CD4-positive, alpha-beta T cell treated with Interleukin-6 at 100 ng/mL for 8 hours (primary cell): ENCODE measurements around the gene RHOJ.
"Not testable (repeated sequence)": the region's sequence is repeated elsewhere in the genome, so short reads cannot be mapped to it uniquely, and the experiment has no call there.

Experiments used
- DNase-seq: peaks from one replicate; pipeline ENCODE4 v3.0.0-alpha.2; 2020; ENCODE audit warnings: mixed read lengths, low spot score

RHOJ gene

DNA sequence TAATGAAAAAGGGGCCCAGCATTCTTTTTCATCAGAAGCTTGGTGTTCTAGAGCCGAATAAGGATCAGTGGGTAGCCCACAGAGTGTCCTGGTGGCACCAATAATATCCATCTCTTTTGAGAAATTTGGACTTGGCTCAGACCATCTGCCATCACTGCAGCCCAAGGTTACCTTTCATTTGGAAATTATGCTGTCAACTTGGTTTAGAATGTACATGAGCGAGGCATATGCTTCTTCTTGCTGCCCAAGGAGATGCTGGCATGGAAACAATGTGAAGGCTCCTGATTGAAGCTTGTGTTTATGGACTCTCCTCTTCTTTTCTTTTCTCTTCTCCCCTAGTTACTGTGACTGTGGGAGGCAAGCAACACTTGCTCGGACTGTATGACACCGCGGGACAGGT, 64.5 kb downstream of the RHOJ start:
- no peak for DNase-seq

DNA sequence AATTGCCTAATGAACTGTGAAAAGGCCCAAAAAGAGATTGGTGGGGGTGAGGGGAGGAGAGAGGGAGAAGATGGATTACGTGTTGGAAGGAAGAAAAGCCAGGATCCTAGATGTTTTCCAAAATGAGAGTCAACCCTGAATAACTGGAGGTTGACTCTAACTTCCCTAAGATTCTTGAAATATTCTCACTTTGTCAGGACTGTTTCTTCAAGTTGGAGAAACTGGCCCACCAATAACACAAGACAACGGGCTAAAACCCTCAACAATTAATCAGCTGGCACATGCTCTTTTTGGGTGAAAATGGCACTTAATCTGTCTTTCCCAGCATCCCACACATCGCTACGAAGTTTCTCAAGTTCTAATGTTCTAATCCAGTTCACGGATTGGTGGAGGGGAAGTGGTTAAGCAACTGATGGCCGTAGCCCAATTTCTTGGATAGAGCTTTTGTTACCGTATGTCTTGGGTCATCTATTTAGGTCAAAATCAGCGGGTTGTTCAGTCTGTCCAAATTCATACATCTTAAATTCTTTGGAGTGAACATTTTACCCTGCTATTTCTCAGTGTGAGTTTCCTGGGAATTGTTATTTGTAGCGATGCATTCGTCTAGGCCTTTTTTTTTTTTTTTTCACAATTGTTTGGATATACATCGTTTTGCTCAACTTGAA, 65.5 kb downstream of the RHOJ start:
- no peak for DNase-seq

GRCh38 chr14:63273129-63273528, 68.9 kb downstream of the RHOJ start:
- no peak for DNase-seq

DNA sequence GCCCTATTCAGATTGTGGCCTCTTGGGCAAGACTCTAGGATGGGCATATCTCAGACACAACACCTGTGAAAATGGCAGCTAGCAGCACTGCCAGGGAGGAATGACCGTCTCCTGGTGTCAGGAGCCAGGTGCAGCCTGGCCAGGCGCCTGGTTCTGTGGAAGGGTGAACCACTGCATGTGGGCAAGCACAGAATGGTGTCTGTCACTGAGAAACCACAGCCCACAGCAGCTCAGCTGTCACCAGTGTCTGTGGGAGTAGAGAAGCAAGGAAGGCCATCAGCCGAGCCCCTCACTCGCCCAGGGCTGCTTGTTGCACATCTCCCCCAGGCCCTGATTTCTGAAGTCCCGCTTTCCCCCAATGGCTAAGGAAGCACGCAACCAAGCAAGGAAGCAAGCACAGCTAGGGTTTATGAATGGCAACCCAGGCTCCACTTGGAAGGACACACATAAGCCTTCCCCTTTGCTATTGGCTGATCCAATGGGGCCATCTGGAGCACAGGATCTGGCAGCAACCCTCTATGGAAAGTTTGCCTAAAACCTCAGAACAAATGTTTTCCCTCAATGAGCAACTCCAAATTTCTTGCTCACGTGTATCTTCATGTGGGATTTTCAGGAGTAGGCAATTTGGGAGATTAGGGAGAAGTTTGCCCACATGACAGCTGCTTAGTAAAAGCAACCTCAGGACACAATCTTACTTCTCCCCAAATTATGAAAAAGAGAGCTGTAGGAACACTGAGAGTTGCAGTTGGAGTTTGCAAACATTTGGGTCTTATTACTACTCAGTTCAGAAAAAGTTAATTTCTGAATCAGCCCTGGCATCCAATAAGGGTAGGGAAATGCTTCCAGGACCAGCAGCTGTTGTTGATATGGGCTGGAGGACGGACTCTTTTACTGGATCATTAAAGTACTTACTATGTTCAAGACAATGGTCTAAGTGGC, 69.7 kb downstream of the RHOJ start:
- no peak for DNase-seq

GRCh38 chr14:63275611-63276010, 71.4 kb downstream of the RHOJ start:
- no peak for DNase-seq

- DNase-seq: no peak
Observed at GRCh38 chr14:63276016-63276415, 71.8 kb downstream of the RHOJ start.

DNA sequence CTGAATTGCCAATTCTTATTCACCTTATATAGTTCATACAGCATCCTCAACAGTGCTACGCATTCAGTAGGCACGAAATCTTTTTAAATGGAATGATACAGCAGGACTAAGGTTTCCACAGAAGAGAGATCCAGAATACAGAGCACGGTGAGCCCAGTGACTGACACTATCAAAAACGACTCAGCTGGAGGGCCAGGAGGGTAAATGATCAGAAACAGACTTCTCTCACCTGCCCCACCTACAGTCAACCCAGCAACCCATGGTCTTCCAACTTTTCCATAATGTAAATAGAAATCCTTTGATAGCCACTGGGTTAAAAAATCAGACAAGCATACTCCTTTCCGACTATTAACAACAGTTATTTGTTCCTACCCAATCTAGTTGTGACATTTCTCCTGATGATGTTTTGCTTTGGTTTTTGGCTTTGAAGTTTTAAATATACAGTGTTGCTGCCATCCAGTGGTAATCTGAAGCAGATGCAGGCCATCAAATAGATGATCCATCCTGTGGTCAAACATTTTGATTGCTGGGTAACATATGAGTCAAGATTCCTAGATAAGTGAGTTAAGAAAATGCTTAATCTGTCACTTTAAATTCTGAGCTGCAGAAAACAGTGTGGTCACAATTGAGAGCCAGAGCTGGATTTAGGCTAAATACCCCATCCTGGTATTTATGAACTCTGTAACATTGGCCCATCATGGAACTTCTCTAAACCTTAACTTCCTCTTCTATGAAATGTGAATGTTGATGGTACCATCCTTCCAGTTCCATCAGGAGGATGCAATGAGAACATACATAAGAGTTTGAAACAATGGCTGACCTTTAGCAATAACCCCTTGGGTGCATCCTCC, 72.5 kb downstream of the RHOJ start:
- DNase-seq: no peak

GRCh38 chr14:63277591-63278183, 73.4 kb downstream of the RHOJ start:
- no peak for DNase-seq

GRCh38 chr14:63279933-63280332, 75.7 kb downstream of the RHOJ start:
- DNase-seq: not testable (repeated sequence)

GRCh38 chr14:63282997-63283883, 79.0 kb downstream of the RHOJ start:
- DNase-seq: no peak

- no peak for DNase-seq
Observed at GRCh38 chr14:63283884-63284248, 79.6 kb downstream of the RHOJ start.

DNA sequence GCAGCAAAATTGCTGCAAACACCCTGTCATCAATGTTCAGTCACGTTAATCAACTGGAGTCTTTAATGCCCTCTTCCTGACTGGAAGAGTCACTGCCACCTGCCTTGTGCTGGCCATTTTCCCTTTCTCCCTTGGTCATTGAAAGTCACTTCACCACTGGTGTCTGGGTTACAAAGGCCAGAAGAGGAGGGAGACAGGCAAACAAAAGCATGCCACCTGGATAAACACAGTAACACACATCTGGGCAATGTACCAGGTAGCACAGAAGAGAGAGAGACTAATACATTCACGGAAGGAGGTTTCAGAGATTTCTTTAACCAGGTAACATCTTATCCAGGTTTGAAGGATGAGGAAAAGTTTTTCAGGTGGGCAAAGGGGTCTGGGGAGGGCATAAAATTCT, 81.8 kb downstream of the RHOJ start:
- no peak for DNase-seq

- DNase-seq: no peak
Observed at GRCh38 chr14:63287666-63288483, 83.6 kb downstream of the RHOJ start.

DNA sequence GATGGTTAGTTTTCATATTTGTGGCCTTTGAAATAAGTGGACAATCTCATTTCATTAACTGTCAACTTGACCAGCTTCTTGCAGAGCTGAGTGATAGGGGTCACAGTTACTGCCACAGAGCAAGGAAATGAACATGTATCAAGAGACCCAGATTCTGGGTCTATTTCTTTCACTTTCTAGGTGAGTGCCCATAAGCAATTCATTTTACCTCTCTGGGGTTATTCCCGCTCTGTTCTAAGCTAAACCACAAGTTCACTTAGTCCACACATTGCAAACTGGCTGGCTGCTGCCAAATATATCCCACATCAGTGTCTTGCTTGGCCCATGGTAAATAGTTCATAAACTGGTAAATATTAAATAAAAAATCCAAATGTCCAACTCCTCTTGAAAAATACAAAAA, 84.6 kb downstream of the RHOJ start:
- DNase-seq: no peak

GRCh38 chr14:63290741-63291430, 86.6 kb downstream of the RHOJ start:
- no peak for DNase-seq

DNA sequence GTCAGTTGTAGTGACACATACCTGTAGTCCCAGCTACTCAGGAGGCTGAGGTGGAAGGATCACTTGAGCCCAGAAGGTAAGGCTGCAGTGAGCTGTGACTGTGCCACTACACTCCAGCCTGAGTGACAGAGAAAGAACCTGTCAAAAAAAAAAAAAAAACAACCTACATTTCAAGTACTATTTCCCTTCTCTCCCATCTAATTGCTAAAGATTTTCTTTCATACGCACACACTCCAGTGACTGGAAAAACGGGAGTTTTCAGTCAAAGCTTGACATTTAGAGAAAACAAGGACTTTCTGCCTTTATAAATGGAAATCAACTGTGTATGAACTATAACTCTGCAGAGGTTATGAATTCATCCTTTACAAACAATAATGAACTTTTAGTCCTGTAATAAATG, 88.6 kb downstream of the RHOJ start:
- no peak for DNase-seq

DNA sequence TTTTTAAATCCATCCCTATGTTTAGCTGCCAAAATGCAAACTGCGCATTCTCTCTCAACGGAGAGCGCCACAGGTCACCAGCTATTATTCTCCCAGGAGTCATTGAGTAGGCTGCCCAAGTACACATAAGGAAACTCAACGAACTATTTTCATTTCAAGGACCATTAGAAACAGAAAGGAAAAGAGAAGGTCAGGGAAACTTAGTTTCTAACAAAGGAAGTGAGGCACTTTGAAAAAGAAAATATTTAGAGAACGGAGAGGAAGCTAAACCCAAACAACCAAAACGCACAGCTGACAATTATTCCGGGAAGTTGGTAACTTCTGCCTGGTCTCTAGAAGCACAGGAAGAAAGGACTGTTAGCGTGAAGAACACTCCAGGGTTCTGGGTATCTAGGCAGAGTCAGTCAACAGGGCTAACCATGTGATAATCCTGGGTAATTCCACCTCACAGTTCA, 91.0 kb downstream of the RHOJ start:
- DNase-seq: no peak

DNA sequence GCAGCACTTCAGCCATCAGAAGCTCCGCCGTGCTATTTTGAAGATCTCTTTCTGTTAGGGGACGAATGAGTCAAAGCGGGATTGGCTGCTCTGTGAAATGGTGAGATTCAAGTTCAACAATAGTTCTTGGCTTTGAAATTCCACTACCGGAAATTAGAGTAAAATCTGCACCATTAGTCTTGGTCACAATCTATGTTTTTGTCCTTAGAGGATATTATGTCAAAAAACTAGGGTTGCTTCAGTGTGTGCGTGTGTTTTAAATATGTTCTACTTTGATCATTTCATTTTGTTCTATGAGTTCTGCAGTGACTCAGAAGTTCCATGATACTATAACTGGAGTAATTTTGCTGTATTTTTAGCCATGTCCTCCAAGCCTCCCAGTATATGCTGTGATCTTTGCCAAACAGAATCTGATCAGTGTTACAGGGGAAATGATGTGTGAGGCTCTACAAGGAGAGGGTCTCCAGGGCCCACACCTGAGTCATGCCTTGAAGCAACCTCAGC, 91.9 kb downstream of the RHOJ start:
- no peak for DNase-seq

DNA sequence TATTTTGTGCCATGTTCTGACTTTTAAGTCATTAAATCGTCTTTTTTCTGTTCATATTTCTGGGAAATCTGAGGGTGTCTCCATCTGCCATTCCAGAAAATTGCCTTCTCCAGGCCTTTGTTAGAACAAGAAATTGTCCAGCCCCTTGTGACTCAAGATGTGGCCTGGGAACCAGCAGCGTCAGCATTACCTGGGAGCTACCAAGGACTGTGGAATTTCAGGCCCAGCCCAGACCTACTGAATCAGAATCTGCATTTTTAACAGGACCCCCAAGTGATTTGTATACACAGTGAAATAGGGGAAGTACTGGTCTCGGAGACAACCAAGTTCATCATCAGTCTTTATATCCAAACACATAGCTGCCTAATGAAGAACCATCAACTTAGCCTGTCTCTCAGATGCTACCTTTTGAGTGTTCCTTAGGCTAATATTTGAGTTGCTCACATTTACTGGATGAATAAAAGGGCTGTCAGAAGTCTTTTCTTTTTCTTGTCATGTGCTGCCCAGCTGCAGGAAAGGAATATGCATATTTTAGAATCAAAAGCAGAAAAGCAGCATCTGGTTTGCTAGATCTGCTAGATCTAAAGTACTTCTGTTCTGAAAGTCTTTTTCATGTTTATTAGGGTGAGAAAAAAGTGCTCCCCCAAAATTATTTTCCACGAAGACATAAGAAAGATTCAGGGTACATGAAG, 93.3 kb downstream of the RHOJ start:
- no peak for DNase-seq
